Suprapubic skin (tissue), 4 donors: ENCODE results near the gene BUB3. TPM values are rescaled to one million over a fixed set of nuclear protein-coding genes. Genes with fewer than 3 reads are reported as not detected.

Experiments
- DNase-seq, 2 donors: peaks; one replicate each; pipeline ENCODE4 v3.0.0-alpha.2; 2019; ENCODE audit warnings: low spot score in 2 of 2
- H3K27ac ChIP-seq: fragments of 200-600 bp; sonication (generic); one replicate; pipeline ENCODE4 v1.5.1; 2019
- H3K27me3 ChIP-seq: fragments of 200-600 bp; sonication (generic); one replicate; pipeline ENCODE4 v1.5.1; 2019
- H3K36me3 ChIP-seq: fragments of 200-600 bp; sonication (generic); one replicate; pipeline ENCODE4 v1.5.1; 2019
- H3K4me1 ChIP-seq: fragments of 200-600 bp; sonication (generic); one replicate; pipeline ENCODE4 v1.5.1; 2019
- H3K4me3 ChIP-seq: fragments of 200-600 bp; sonication (generic); one replicate; pipeline ENCODE4 v1.5.1; 2019; ENCODE audit warnings: mild to moderate bottlenecking
- H3K9me3 ChIP-seq: fragments of 200-600 bp; sonication (generic); one replicate; pipeline ENCODE4 v1.5.1; 2019
- EP300 ChIP-seq: sonication (generic); formaldehyde crosslinking; IDR thresholded peaks from one replicate; pipeline ENCODE4 v1.6.1; 2017; ENCODE audit warnings: antibody characterized with exemption
- POLR2A ChIP-seq, 2 donors: fragments of 450-650 bp; IDR thresholded peaks; one replicate each; pipeline ENCODE4 v1.6.1; 2017; ENCODE audit warnings: antibody characterized with exemption in 2 of 2, mild to moderate bottlenecking in 2 of 2, moderate library complexity in 2 of 2
- POLR2AphosphoS5 ChIP-seq, 3 donors: sonication (generic); formaldehyde crosslinking; IDR thresholded peaks; one replicate each; pipeline ENCODE4 v1.6.1; 2017; ENCODE audit warnings: antibody characterized with exemption in 3 of 3
- WGBS: methylation state at CpG from one replicate; pipeline ENCODE4 v1.1.5; 2018; 5-methylcytosine and 5-hydroxymethylcytosine counted together
- total RNA-seq, 4 donors: library from RNA; depleted of rRNA; stranded (reverse); fragments of >200 nt; gene quantifications; one replicate each; pipeline ENCODE4 v1.1.0, GENCODE V29; 2016
- TF ChIP-seq, protein P1 (sequence below), 2 donors: fragments of 200-600 bp in 1 of 2; fragments of 450-650 bp in 1 of 2; sonication (generic) in 1 of 2; IDR thresholded peaks; one replicate each; pipeline ENCODE4 v1.5.1; 2016 to 2019; ENCODE audit warnings: antibody characterized with exemption in 2 of 2, mild to moderate bottlenecking in 1 of 2, moderate library complexity in 1 of 2

BUB3 gene
- total RNA-seq, 4 donors from 2014 or later, result 87.3 to 134 (median 91.3) TPM

- H3K9me3 ChIP-seq, result no peaks in the 10 kb centered on the region
- no peak overlapping the region for H3K27ac ChIP-seq
- no peaks in the 10 kb centered on the region for H3K27me3 ChIP-seq
- TF ChIP-seq, protein P1, sequence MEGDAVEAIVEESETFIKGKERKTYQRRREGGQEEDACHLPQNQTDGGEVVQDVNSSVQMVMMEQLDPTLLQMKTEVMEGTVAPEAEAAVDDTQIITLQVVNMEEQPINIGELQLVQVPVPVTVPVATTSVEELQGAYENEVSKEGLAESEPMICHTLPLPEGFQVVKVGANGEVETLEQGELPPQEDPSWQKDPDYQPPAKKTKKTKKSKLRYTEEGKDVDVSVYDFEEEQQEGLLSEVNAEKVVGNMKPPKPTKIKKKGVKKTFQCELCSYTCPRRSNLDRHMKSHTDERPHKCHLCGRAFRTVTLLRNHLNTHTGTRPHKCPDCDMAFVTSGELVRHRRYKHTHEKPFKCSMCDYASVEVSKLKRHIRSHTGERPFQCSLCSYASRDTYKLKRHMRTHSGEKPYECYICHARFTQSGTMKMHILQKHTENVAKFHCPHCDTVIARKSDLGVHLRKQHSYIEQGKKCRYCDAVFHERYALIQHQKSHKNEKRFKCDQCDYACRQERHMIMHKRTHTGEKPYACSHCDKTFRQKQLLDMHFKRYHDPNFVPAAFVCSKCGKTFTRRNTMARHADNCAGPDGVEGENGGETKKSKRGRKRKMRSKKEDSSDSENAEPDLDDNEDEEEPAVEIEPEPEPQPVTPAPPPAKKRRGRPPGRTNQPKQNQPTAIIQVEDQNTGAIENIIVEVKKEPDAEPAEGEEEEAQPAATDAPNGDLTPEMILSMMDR (IDR thresholded peaks at IDR 0.05), result no peak
- TF ChIP-seq POLR2AphosphoS5 (IDR thresholded peaks at IDR 0.05) (no peak), EP300 (no peak), POLR2A (IDR thresholded peaks at IDR 0.05) (no peak)
- H3K36me3 ChIP-seq, result no peaks in the 10 kb centered on the region
- H3K4me3 ChIP-seq, result no peak overlapping the region
- DNase-seq, result no peak
- WGBS, result 94% methylated on average over 9 of the region's 9 CpGs
- no peaks in the 10 kb centered on the region for H3K4me1 ChIP-seq
Measured at GRCh38 chr10:123194056-123194455, 39.9 kb downstream of the BUB3 start.

DNA sequence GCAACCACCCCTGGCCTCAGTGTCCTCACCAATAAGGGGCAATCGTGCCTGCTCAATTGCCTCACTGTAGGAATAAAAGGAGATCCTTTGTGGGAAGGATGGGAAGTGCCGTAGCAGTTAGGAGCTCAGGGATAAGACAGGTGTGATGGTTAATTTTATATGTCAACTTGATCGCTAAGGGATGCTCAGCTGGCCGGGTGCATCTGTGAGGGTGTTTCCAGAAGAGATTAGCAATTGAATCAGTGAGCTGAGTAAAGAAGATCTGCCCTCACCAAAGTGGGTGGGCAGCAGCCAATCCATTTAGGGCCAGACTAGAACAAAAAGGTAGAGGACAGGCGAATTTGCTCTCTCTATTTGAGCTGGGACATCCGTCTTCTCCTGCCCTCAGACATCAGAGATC lies 46.3 kb downstream of the BUB3 start:
- TF ChIP-seq POLR2A (IDR thresholded peaks at IDR 0.05) (no peak), EP300 (no peak), POLR2AphosphoS5 (IDR thresholded peaks at IDR 0.05) (no peak)
- TF ChIP-seq, protein P1 (IDR thresholded peaks at IDR 0.05), result no peak
- H3K4me3 ChIP-seq, result no peak overlapping the region
- H3K27me3 ChIP-seq, result no peaks in the 10 kb centered on the region
- H3K9me3 ChIP-seq, result no peaks in the 10 kb centered on the region
- H3K4me1 ChIP-seq, result no peaks in the 10 kb centered on the region
- no peak overlapping the region for H3K27ac ChIP-seq
- no peaks in the 10 kb centered on the region for H3K36me3 ChIP-seq
- no peak for DNase-seq
- WGBS, result 84% methylated on average over 6 of the region's 6 CpGs

GRCh38 chr10:123202506-123202905 lies 48.3 kb downstream of the BUB3 start:
- no peak for DNase-seq
- TF ChIP-seq POLR2AphosphoS5 (IDR thresholded peaks at IDR 0.05) (no peak), EP300 (no peak), POLR2A (IDR thresholded peaks at IDR 0.05) (no peak)
- TF ChIP-seq, protein P1 (IDR thresholded peaks at IDR 0.05), result no peak

GRCh38 chr10:123203393-123204126 lies 49.4 kb downstream of the BUB3 start:
- no peaks in the 10 kb centered on the region for H3K36me3 ChIP-seq
- no peak overlapping the region for H3K4me3 ChIP-seq
- TF ChIP-seq, protein P1 (IDR thresholded peaks at IDR 0.05), result no peak
- TF ChIP-seq POLR2AphosphoS5 (IDR thresholded peaks at IDR 0.05) (no peak), POLR2A (IDR thresholded peaks at IDR 0.05) (no peak), EP300 (no peak)
- H3K27ac ChIP-seq, result no peak overlapping the region
- no peaks in the 10 kb centered on the region for H3K4me1 ChIP-seq
- 84% methylated on average over 4 of the region's 6 CpGs for WGBS
- H3K9me3 ChIP-seq, result no peaks in the 10 kb centered on the region
- no peak for DNase-seq
- no peaks in the 10 kb centered on the region for H3K27me3 ChIP-seq

More at GRCh38 chr10:123202506-123202905, 48.3 kb downstream of the BUB3 start:
- H3K4me3 ChIP-seq, result no peak overlapping the region
- no peaks in the 10 kb centered on the region for H3K4me1 ChIP-seq
- no peak overlapping the region for H3K27ac ChIP-seq
- no peaks in the 10 kb centered on the region for H3K9me3 ChIP-seq
- 95% methylated on average over 4 of the region's 8 CpGs for WGBS
- H3K36me3 ChIP-seq, result no peaks in the 10 kb centered on the region
- H3K27me3 ChIP-seq, result no peaks in the 10 kb centered on the region

DNA sequence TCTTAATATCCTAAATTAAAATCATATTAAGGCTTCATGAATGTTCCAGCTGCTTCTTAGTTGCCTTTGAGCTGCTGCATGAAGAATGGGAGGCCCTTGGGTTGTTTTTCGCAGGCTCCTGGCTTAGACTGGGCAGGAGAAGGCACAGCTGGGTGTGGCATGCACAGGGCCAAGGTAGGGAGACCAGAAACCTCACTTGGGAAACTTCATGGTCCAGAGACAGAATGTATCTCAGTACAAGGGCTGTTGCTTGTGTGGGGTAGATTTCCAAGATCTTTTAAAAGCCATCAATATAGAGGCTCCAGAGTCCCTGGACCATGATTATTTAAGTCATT lies 49.9 kb downstream of the BUB3 start:
- DNase-seq, result no peak
- Histone ChIP-seq H3K9me3 (no peaks in the 10 kb centered on the region), H3K36me3 (no peaks in the 10 kb centered on the region), H3K4me1 (no peaks in the 10 kb centered on the region), H3K27ac (no peak overlapping the region), H3K4me3 (no peak overlapping the region), H3K27me3 (no peaks in the 10 kb centered on the region)
- TF ChIP-seq EP300, result no peak
- no peak for TF ChIP-seq POLR2AphosphoS5 (IDR thresholded peaks at IDR 0.05)
- TF ChIP-seq POLR2A (IDR thresholded peaks at IDR 0.05), result no peak
- TF ChIP-seq, protein P1 (IDR thresholded peaks at IDR 0.05), result no peak
- 56% methylated on average over 1 of the region's 1 CpG for WGBS
